Inflammatory macrophage treated with lipopolysaccharide for 4 hours (primary cell): ENCODE data around the gene NELFB.

Experiments
- DNase-seq: peaks from one replicate; pipeline ENCODE4 v3.0.0-alpha.2; 2020

NELFB gene

GRCh38 chr9:137294681-137295237, 39.6 kb downstream of the NELFB start:
- DNase-seq, result peak; percentile 25

- peak; percentile 21 for DNase-seq
Observed at GRCh38 chr9:137295238-137295811, 40.2 kb downstream of the NELFB start.

- no peak for DNase-seq
Observed at GRCh38 chr9:137295849-137296669, 40.9 kb downstream of the NELFB start.

GRCh38 chr9:137296670-137297664, 41.8 kb downstream of the NELFB start:
- no peak for DNase-seq

GRCh38 chr9:137297966-137298365, 42.8 kb downstream of the NELFB start:
- DNase-seq, result no peak

GRCh38 chr9:137298401-137299202, 43.5 kb downstream of the NELFB start:
- no peak for DNase-seq

- DNase-seq, result no peak
Observed at GRCh38 chr9:137299203-137299565, 44.1 kb downstream of the NELFB start.

GRCh38 chr9:137299938-137300337, 44.8 kb downstream of the NELFB start:
- no peak for DNase-seq

GRCh38 chr9:137300567-137301080, 45.5 kb downstream of the NELFB start:
- DNase-seq, result no peak

GRCh38 chr9:137301081-137301947, 46.2 kb downstream of the NELFB start:
- DNase-seq, result peak; percentile 29

GRCh38 chr9:137302118-137302448, 47.0 kb downstream of the NELFB start, which contains the start of gene NRARP:
NRARP (minus strand) TSS chr9:137302271; CDS start chr9:137301928, 343 bp downstream.
- peak; percentile 88 for DNase-seq

GRCh38 chr9:137302449-137303150, 47.5 kb downstream of the NELFB start:
- DNase-seq, result peak; percentile 68

GRCh38 chr9:137303151-137303892, 48.2 kb downstream of the NELFB start:
- DNase-seq, result no peak

GRCh38 chr9:137303893-137304382, 48.8 kb downstream of the NELFB start:
- no peak for DNase-seq

- DNase-seq, result no peak
Observed at GRCh38 chr9:137304383-137305059, 49.4 kb downstream of the NELFB start.

- peak; percentile 58 for DNase-seq
Observed at GRCh38 chr9:137305060-137305797, 50.1 kb downstream of the NELFB start.

- DNase-seq, result no peak
Observed at GRCh38 chr9:137305798-137306065, 50.6 kb downstream of the NELFB start.
